ENCODE results near the gene LRP4.
A peak's percentile ranks its signal among the peaks of the same experiment; 100 is the strongest.

LRP4 gene

DNA sequence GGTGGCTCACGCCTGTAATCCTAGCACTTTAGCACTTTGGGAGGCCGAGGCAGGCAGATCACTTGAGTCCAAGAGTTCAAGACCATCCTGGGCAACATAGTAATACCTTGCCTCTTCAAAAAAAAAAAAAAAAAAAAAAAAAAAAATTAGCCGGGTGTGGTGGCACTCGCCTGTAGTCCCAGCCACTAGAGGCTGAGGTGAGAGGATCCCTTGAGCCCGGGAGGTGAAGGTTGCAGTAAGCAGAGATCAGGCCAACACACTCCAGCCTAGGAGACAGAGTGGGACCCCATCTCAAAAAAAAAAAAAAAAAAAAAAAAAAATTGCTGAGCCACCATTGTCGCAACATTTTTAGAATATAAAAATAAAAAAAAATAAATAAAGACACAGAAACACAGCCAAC lies 79.8 kb downstream of the LRP4 start:
- DNase-seq = no peak

GRCh38 chr11:46837860-46838259 lies 80.5 kb downstream of the LRP4 start:
- no peak for DNase-seq

DNA sequence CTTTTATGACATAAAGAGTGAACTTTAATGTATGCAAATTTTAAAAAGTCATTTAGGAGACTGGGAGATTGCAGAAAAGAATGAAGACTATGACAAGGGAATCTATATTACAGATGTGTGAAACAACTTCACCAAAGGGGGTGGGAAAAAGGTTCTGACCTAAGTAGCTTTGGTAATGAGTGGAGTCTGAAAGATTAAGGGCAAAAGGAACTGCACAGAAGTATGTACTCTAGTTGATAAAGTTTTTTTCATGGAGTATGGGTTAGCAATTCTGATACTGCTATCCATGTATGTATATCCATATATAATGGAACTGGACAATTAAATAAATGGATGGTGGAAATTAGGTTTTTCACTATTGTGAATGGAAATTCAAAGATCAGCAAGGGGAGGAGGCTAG lies 81.5 kb downstream of the LRP4 start:
- DNase-seq = no peak

DNA sequence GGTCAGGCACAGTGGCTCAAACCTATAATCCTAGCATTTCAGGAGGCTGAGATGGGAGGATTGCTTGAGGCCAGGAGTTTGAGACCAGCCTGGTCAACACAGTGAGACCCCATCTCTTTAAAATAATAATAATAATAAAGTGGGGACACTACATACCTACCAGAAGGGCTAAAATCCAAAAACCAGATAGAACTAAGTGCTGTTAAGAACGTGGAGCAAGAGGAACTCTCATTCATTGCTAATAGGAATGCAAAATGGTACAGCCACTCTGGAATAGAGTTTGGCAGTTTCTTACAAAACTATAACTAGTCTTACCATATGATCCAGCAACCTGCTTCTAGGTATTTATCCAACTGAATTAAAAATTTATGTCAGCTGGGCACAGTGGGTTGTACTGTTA lies 81.9 kb downstream of the LRP4 start:
- no peak for DNase-seq

- DNase-seq = no peak
Measured at GRCh38 chr11:46835897-46836296, 82.5 kb downstream of the LRP4 start.

- no peak for DNase-seq
Measured at GRCh38 chr11:46834821-46835220, 83.5 kb downstream of the LRP4 start.

DNA sequence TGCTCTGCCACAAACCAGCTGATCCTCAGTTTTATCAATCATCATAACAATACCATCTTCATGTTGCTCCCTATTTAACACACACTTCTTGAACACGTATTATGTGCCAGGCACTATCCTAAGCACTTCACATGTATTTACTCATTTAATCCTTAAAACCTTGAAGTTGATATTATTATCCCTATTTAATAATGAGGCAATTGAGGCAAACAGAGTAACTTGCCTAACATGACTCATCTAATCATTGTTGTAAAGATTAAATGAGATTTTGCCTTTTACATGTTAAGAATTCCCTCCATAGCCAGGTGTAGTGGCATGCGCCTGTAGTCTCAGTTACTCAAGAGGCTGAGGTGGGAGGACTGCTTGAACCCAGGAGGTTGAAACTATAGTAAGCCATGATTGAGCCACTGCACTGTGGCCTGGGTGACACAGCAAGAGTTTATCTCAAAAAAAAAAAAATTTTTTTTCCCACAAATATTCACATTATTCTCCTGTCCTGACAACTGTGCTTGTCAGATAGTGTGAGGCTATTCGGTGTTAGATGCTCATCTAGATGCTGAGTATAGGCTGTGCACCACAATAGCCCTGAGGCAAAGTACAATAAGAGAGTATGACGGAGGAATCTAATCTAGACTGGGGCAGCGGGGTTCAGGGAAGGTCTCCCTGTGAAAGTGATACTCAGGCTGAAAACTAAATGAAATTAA lies 85.7 kb downstream of the LRP4 start:
- DNase-seq = no peak

GRCh38 chr11:46827995-46828394 lies 90.4 kb downstream of the LRP4 start:
- no peak for DNase-seq

- DNase-seq = peak; percentile 63
Measured at GRCh38 chr11:46826310-46827044, 91.9 kb downstream of the LRP4 start.

DNA sequence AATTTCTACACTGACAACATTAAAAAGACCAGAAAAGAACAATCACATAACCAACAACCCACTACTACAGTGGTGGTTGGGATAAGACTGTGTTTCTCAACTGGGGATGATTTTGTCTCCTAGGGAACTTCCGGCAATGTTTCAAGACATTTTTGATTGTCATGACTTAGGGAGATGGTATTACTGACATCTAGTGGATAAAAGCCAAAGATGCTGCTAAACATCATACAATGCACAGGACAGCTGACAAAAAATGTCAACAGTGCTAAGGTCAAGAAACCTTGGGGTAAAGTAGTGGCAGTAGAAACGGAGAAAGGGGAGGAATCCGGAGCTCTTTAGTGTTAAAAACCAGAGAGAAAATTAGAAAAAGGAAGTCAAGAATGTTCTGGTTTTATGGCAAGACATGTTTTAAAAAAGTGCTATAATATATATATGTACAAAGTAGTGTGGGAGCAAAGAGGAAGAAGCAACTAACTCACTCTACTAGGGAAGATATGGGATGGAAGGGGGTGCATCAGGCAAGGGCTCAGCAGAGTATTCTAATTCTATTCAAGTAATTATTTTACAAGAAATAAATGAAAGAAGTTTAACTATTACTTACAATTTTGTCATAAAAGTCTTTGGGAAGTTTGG lies 109.4 kb downstream of the LRP4 start:
- DNase-seq = peak; percentile 36

Data from CD4-positive, alpha-beta T cell treated with Interleukin-17A for 1 hour (primary cell).